NCI-H510A (cell line): ENCODE data around the gene ASIC5.
"Not testable (repeated sequence)": the region's sequence is repeated elsewhere in the genome, so short reads cannot be mapped to it uniquely, and the experiment has no call there.

ENCODE experiments used
- DNase-seq: peaks from one replicate; lab custom pipeline; 2025; lab: John Stamatoyannopoulos, UW

Gene ASIC5

GRCh38 chr4:155800685-155801343 is 65.3 kb downstream of the ASIC5 start:
- no peak for DNase-seq

GRCh38 chr4:155799794-155800123 is 66.3 kb downstream of the ASIC5 start:
- DNase-seq = no peak

- DNase-seq = no peak
These were observed 66.8 kb downstream of the ASIC5 start for GRCh38 chr4:155799116-155799793.

- not testable (repeated sequence) for DNase-seq
These were observed 68.5 kb downstream of the ASIC5 start for GRCh38 chr4:155797581-155797980.

- DNase-seq = no peak
These were observed 70.1 kb downstream of the ASIC5 start for GRCh38 chr4:155795991-155796390.

GRCh38 chr4:155794589-155795236 is 71.4 kb downstream of the ASIC5 start:
- no peak for DNase-seq

- no peak for DNase-seq
These were observed 76.1 kb downstream of the ASIC5 start for GRCh38 chr4:155789982-155790381.

GRCh38 chr4:155789391-155789790 is 76.7 kb downstream of the ASIC5 start:
- DNase-seq = no peak

- DNase-seq = peak; percentile 1
These were observed 78.9 kb downstream of the ASIC5 start for GRCh38 chr4:155787113-155787710.

GRCh38 chr4:155785828-155786227 is 80.2 kb downstream of the ASIC5 start:
- no peak for DNase-seq

- no peak for DNase-seq
These were observed 81.4 kb downstream of the ASIC5 start for GRCh38 chr4:155784637-155785036.

- no peak for DNase-seq
These were observed 84.7 kb downstream of the ASIC5 start for GRCh38 chr4:155781249-155781831.

GRCh38 chr4:155780775-155781174 is 85.3 kb downstream of the ASIC5 start:
- no peak for DNase-seq
